Neural cell (in vitro differentiated cells): ENCODE measurements around the gene C19orf85. TPM values are rescaled to one million over a fixed set of nuclear protein-coding genes. Genes with fewer than 3 reads are reported as not detected.

Experiments used
- H2AFZ ChIP-seq: fragments of 200-600, 300-800 bp; sonication (generic), shearing (Covaris generic); 2 replicates; pipeline ENCODE4 v1.6.0; 2014; ENCODE audit warnings: low read depth, mild to moderate bottlenecking, antibody characterized with exemption, low read length, moderate library complexity
- H3F3A ChIP-seq: fragments of 200-600 bp; shearing (Covaris generic); 2 replicates; pipeline ENCODE4 v1.6.1; 2016; ENCODE audit warnings: mild to moderate bottlenecking, moderate library complexity, mixed read lengths, antibody characterized with exemption, low read length; ENCODE audit not compliant: insufficient read depth, poor library complexity, severe bottlenecking
- H3K27ac ChIP-seq: fragments of 200-600, 300-800 bp; sonication (generic), shearing (Covaris generic); 2 replicates; pipeline ENCODE4 v1.5.1; 2014; ENCODE audit warnings: mild to moderate bottlenecking, low read length, moderate library complexity
- H3K27me3 ChIP-seq: fragments of 300-800, 200-600 bp; sonication (generic), shearing (Covaris generic); 2 replicates; pipeline ENCODE4 v1.6.0; 2014; ENCODE audit warnings: mild to moderate bottlenecking, low read depth, low read length, moderate library complexity; ENCODE audit not compliant: insufficient read depth
- H3K36me3 ChIP-seq: fragments of 300-800, 200-600 bp; sonication (generic), shearing (Covaris generic); 2 replicates; pipeline ENCODE4 v1.5.1; 2014; ENCODE audit warnings: mild to moderate bottlenecking, antibody characterized with exemption, low read length, moderate library complexity; ENCODE audit not compliant: insufficient read depth
- H3K4me2 ChIP-seq: fragments of 300-800, 200-600 bp; sonication (generic), shearing (Covaris generic); 2 replicates; pipeline ENCODE4 v1.6.0; 2014; ENCODE audit warnings: mild to moderate bottlenecking, low read length
- H3K4me3 ChIP-seq: fragments of 300-800, 200-600 bp; sonication (generic), shearing (Covaris generic); 2 replicates; pipeline ENCODE4 v1.5.1; 2014; ENCODE audit warnings: mild to moderate bottlenecking, low read length, moderate library complexity
- H3K79me2 ChIP-seq: fragments of 200-600 bp; shearing (Covaris generic); replicated peaks from 2 replicates; pipeline ENCODE4 v1.6.0; 2014; ENCODE audit warnings: mild to moderate bottlenecking, low read length, moderate library complexity; ENCODE audit not compliant: insufficient read depth
- H3K9ac ChIP-seq: fragments of 300-800, 200-600 bp; sonication (generic), shearing (Covaris generic); 2 replicates; pipeline ENCODE4 v1.6.1; 2016; ENCODE audit warnings: mild to moderate bottlenecking, low read length, mixed read lengths
- H3K9me2 ChIP-seq: fragments of 200-600 bp; shearing (Covaris generic); 2 replicates; pipeline ENCODE4 v1.6.1; 2016; ENCODE audit warnings: mild to moderate bottlenecking, low read length, mixed read lengths; ENCODE audit not compliant: insufficient read depth
- H3K9me3 ChIP-seq: fragments of 200-600, 300-800 bp; sonication (generic), shearing (Covaris generic); 2 replicates; pipeline ENCODE4 v1.6.1; 2016; ENCODE audit warnings: mild to moderate bottlenecking, mixed run types, low read length, moderate library complexity, mixed read lengths
- H4K20me1 ChIP-seq: fragments of 200-600 bp; shearing (Covaris generic); 2 replicates; pipeline ENCODE4 v1.6.1; 2016; ENCODE audit warnings: mild to moderate bottlenecking, mixed run types; ENCODE audit not compliant: insufficient read depth
- EP300 ChIP-seq: fragments of 450-650 bp; conservative IDR thresholded peaks from 2 replicates; pipeline ENCODE4 v1.6.1; 2014; ENCODE audit warnings: antibody characterized with exemption, mild to moderate bottlenecking, moderate library complexity; ENCODE audit not compliant: poor library complexity, severe bottlenecking
- EZH2 ChIP-seq: fragments of 200-600, 300-800 bp; shearing (Covaris generic), sonication (generic); IDR thresholded peaks from 2 replicates; pipeline ENCODE4 v1.6.1; 2014; ENCODE audit warnings: antibody characterized with exemption, low read length, borderline replicate concordance, mild to moderate bottlenecking; ENCODE audit not compliant: insufficient read depth, poor library complexity, severe bottlenecking
- MXI1 ChIP-seq: fragments of 450-650 bp; conservative IDR thresholded peaks from 2 replicates; pipeline ENCODE4 v1.6.1; 2014; ENCODE audit warnings: antibody characterized with exemption, mild to moderate bottlenecking; ENCODE audit not compliant: poor library complexity, severe bottlenecking
- POLR2AphosphoS5 ChIP-seq: IDR thresholded peaks from 2 replicates; pipeline ENCODE4 v1.6.1; 2012
- SMC3 ChIP-seq: fragments of 450-650 bp; conservative IDR thresholded peaks from 2 replicates; pipeline ENCODE4 v1.6.1; 2014; ENCODE audit warnings: antibody characterized with exemption, mild to moderate bottlenecking, moderate library complexity; ENCODE audit not compliant: poor library complexity
- TAF1 ChIP-seq: IDR thresholded peaks from 2 replicates; pipeline ENCODE4 v1.6.1; 2012; ENCODE audit warnings: low read depth
- polyA plus RNA-seq: library from polyadenylated mRNA; depleted of rRNA; stranded (reverse); fragments of >200 nt; gene quantifications from 2 replicates; pipeline ENCODE4 v1.2.3, GENCODE V29; 2014
- TF ChIP-seq, protein P1 (sequence below): IDR thresholded peaks from 2 replicates; pipeline ENCODE4 v1.6.1; 2012; ENCODE audit warnings: borderline replicate concordance

C19orf85 gene
- polyA plus RNA-seq, 1 donor from 2014 or later: 0.19 TPM

DNA sequence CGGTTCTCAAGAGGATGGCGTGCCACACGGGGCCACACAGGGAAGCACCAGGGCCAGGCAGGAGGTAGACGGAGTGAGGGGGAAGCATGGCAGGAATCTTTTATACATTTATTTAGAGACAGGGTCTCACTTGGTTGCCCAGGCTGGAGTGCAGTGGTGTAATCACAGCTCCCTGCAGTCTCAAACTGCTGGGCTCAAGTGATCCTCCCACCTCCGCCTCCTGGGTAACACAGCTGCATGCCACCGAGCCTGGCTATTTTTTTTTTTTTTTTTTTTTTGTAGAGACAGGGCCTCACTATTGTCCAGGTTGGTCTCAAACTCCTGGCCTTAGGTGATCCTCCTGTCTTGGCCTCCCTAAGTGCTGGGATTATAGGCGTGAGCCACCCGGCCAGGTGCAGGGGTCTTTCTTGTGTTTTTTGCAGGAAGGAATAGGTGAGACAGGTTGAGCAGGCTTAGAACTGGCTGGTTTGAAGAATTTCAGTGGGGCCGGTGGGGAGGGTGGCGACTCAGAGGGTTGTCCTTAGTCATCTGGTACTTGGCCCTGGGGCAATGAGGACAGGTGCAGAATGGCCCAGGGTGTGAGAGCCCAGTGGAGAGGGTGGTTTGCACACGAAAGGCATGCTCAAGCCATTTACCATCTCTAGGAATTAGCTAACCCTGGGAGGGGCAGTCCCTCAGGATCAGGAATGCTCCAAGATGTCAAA lies 31.2 kb upstream of the C19orf85 start:
- Histone ChIP-seq H3K9me3 (no peaks in the 10 kb centered on the region), H3K79me2 (no peaks in the 10 kb centered on the region), H3K4me3 (no peak overlapping the region), H3K36me3 (no peaks in the 10 kb centered on the region), H4K20me1 (no peaks in the 10 kb centered on the region), H3K27ac (no peak overlapping the region), H3K9me2 (no peaks in the 10 kb centered on the region), H3K4me2 (no peak overlapping the region), H3K9ac (no peak overlapping the region), H3F3A (no peaks in the 10 kb centered on the region), H2AFZ (no peak overlapping the region), H3K27me3 (no peaks in the 10 kb centered on the region)
- TF ChIP-seq EP300: no peak
- no peak for TF ChIP-seq TAF1
- TF ChIP-seq MXI1: no peak
- TF ChIP-seq, protein P1, sequence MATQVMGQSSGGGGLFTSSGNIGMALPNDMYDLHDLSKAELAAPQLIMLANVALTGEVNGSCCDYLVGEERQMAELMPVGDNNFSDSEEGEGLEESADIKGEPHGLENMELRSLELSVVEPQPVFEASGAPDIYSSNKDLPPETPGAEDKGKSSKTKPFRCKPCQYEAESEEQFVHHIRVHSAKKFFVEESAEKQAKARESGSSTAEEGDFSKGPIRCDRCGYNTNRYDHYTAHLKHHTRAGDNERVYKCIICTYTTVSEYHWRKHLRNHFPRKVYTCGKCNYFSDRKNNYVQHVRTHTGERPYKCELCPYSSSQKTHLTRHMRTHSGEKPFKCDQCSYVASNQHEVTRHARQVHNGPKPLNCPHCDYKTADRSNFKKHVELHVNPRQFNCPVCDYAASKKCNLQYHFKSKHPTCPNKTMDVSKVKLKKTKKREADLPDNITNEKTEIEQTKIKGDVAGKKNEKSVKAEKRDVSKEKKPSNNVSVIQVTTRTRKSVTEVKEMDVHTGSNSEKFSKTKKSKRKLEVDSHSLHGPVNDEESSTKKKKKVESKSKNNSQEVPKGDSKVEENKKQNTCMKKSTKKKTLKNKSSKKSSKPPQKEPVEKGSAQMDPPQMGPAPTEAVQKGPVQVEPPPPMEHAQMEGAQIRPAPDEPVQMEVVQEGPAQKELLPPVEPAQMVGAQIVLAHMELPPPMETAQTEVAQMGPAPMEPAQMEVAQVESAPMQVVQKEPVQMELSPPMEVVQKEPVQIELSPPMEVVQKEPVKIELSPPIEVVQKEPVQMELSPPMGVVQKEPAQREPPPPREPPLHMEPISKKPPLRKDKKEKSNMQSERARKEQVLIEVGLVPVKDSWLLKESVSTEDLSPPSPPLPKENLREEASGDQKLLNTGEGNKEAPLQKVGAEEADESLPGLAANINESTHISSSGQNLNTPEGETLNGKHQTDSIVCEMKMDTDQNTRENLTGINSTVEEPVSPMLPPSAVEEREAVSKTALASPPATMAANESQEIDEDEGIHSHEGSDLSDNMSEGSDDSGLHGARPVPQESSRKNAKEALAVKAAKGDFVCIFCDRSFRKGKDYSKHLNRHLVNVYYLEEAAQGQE: no peak

DNA sequence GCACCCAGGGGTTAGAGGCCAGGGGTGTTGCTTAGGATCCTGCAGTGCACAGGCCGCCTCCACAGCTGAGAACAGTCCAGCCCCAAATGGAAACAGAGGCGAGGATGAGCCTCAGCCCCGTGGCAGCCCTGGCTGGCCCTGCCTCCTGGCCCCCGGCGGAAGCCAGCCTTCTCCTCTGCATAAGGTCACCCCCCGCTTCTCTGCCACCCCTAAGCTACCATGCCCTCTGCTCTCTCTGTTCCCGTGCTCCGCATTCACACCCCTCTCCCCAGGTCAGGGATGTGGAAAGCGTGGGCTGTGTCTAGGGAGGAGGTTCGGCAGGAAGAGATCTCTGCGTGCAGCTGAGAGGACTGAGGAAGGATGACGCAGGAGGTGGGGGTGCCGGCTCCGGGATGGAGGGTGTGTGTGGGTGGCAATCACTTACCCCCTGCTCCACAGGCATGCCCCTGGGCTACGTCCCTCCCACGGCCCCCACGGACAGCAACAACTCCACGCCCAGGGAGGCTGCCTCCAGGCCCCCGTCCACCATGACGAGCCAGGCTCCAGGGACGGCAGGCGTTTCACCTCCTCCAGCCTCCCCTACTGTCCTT lies 29.7 kb upstream of the C19orf85 start:
- H3K36me3 ChIP-seq: no peaks in the 10 kb centered on the region
- no peak overlapping the region for H3K4me2 ChIP-seq
- H3K9ac ChIP-seq: no peak overlapping the region
- H3K9me2 ChIP-seq: no peaks in the 10 kb centered on the region
- no peak overlapping the region for H3K27ac ChIP-seq
- no peaks in the 10 kb centered on the region for H3K79me2 ChIP-seq
- TF ChIP-seq EZH2: no peak
- TF ChIP-seq SMC3: no peak
- H4K20me1 ChIP-seq: no peaks in the 10 kb centered on the region
- no peaks in the 10 kb centered on the region for H3F3A ChIP-seq
- no peaks in the 10 kb centered on the region for H3K27me3 ChIP-seq
- no peak overlapping the region for H3K4me3 ChIP-seq
- no peak overlapping the region for H2AFZ ChIP-seq
- H3K9me3 ChIP-seq: no peaks in the 10 kb centered on the region

DNA sequence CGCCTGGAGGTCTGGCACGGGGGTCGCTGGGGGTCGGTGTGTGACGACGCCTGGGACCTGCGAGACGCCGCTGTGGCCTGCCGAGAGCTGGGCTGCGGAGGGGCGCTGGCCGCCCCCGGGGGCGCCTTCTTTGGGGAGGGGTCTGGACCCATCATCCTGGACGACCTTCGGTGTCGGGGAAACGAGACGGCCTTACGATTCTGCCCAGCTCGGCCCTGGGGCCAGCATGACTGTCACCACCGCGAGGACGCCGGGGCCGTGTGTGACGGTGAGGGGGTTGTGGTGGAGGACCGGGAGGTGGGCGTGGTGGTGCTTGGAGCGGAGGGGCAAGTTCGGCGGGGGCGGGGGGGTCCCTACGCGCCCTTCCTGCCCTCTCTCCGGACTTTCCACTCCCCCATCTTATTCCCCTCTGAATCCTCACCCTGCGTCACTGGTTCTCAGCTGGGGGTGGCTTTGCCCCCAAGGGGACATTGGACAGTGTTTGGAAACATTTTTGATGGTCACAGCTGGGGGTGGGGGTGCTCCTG lies 29.2 kb upstream of the C19orf85 start:
- no peaks in the 10 kb centered on the region for H3F3A ChIP-seq
- no peaks in the 10 kb centered on the region for H3K9me2 ChIP-seq
- no peak overlapping the region for H3K4me2 ChIP-seq
- H3K9ac ChIP-seq: no peak overlapping the region
- no peaks in the 10 kb centered on the region for H3K27me3 ChIP-seq
- no peaks in the 10 kb centered on the region for H3K9me3 ChIP-seq
- no peak for TF ChIP-seq EZH2
- TF ChIP-seq POLR2AphosphoS5: no peak
- TF ChIP-seq MXI1: no peak
- H3K79me2 ChIP-seq: no peaks in the 10 kb centered on the region
- no peak overlapping the region for H2AFZ ChIP-seq
- H3K27ac ChIP-seq: no peak overlapping the region
- no peak overlapping the region for H3K4me3 ChIP-seq
- H4K20me1 ChIP-seq: no peaks in the 10 kb centered on the region
- no peaks in the 10 kb centered on the region for H3K36me3 ChIP-seq
